Hematopoietic multipotent progenitor cell (in vitro differentiated cells): ENCODE measurements around the gene GPR84. TPM values are rescaled to one million over a fixed set of nuclear protein-coding genes. Genes with fewer than 3 reads are reported as not detected.

Source experiments
- DNase-seq, 3 donors: peaks; one replicate each; pipeline ENCODE4 v3.0.0-alpha.2; 2011 to 2015; ENCODE audit warnings: low read depth in 2 of 3, low spot score in 2 of 3
- total RNA-seq: library from RNA; depleted of rRNA; stranded (reverse); fragments of >200 nt; gene quantifications from one replicate; pipeline ENCODE4 v1.2.3, GENCODE V29; 2012

Gene GPR84
- total RNA-seq, 1 donor: 0.81 TPM

DNA sequence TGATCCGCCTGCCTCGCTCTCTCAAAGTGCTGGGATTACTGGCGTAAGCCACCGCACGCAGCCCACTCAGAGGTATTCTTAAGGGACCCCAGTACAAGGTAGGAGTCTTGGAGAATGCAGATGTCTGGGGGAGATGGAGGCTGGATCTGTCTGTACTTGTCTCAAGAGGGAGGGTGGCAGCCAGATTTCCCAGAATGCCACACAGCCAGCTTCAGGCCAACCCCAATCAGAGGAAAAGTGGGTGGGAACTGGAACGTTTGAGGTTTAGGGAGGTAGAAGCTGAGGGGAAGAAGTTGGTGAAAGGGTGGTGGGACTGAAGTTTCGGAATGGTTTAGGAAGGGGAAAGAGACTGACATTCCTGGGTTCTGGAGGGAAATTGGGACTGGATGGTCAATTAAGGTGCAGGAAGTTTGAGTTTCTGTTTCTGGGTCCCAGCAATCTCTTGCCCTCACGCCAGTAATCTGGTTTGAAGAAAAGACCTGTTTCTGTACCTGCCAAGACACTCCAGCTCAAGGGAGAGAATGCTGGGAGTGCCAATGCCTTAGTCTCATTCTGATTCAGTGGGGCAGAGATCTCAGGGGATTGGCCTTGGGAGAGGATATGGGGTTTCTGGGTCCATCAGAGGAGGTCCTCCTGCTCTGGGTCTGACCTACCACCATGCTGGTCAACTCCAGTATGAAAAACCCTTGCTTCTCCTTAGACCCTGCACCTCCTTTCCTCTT, 28.4 kb upstream of the GPR84 start:
- DNase-seq: no peak

DNA sequence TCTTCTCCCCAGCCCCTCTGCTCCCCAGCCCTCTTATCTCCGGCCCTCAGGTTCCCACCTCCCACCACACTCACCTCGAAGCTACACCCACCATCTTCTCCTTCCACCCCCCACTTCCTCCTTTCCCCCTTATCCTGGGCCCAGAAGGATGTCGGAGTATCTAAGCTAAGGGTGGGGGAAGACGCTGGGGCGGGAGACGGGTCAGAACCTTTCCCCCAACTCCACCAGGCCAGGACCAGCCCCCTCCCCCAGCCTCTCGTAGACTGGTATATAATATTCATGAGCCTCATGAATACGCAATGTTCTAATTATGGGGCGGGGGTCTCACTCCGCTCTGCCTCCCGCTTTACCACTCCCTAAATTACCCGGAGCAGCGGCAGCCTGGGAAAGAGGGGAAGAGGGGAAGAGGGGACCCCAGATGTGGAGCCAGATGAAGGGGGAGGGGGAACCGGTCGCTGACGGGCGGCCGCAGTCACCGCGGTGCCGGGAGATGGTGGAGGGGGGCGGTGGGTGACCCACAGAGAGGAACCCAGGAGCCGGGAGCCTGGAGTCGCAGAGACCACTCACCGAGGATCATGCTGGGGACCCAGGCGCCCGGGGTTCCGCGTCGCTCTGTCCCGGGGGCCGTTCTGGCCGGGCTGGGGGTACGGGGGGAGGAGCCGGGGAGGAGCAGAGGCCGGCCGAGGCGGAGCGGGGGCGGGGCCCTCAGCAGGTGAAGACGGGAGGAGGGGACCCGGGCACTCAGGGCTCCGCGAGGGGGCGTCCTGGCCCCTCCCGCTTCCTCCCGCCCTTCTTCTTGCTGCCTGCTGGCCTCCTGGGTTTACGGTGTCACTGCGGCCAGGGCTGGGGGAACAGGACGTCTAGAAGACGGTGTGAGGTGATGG, 26.6 kb upstream of the GPR84 start:
- DNase-seq: peak in 2 of 3 donors; percentile 66 to 79

- peak in 1 of 3 donors; percentile 36 for DNase-seq
Measured at GRCh38 chr12:54390176-54390667, 25.9 kb upstream of the GPR84 start.

DNA sequence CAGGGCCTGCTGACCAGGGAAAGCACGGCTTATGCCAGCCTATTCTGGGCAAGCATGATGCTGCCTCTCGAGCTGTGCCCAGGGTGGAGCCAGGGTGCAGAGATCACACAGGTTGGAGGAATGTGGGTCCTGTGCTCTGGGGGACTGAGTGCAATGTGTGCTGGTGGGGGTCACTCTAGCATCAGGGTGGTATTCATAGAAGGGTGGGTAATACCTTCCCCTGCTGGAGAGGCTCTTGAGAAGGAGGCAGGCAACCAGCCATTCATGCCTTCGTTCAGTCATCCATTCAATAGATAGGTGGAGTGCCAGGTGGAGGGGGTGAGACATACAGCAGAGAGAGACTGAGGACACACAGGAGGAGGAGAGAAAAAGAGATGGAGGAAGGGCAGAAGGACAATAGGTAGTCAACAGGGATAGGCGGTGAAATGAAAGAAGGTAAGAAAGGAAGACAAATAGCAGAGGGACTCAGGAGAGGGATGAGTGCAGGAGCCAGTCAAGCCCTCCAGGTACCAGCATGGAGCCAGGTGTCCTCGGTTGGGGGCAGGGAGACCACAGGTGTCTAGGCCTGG, 25.4 kb upstream of the GPR84 start:
- DNase-seq: no peak

DNA sequence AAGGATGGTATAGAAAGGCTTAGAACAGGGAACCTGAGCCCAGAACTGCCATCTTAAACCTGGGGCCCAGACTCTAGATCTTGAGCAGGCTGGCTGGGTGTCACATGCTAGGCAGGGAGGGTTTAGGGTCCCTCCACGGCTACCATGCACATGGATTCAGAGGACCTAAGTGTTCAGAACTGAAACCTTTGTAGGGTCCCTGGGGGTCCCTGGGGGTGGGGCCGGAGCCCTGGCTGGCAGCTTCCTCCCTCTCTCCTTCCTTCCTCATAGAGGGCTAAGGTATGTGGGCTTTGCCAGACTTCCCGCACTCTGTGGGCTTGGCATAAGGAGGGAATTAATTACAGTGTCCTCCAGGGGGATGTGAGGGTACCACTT, 24.8 kb upstream of the GPR84 start:
- DNase-seq: no peak

DNA sequence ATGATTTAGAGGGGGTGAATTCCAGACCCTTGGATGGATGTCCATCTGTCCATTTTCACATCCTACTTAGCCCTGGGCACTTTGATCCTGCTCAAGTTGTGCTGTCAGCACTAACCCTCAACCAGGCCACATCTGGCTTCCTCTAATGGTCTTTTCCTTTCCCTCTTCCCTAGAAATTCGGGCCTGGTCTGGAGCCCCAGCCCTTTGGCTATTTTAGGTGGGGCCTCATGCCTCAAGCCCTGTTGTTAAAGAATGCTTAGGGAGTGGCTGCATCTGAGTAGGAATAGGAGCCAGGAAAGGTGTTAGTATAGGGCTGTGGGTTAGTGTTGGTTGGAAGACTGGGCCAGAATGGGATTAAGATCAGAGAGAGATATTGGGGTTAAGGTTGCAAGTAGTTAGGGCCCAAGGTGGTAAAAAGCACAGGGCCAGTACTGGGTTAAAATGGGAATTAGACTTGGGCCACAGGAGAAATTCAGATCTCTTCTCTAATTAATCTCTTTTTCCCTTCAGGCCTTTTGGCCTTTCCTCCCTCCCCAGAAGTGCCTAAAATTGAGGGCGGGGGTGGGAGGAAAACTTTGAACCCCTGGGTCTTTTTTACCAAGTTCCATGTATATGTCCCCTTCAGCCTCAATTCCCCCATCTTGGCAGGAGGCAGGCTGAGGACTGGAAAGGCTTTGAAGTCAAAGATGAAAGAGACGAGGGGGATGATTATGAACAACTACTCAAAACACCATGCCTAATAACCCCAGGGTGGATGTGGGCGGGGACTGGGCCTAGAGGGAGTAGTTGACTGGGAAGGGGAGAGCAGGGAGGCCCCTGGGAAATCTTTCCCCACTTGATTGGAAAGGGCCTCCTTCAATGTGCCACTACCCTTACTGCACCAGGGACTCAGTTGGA, 24.2 kb upstream of the GPR84 start:
- DNase-seq: no peak

- no peak for DNase-seq
Measured at GRCh38 chr12:54387114-54387467, 22.8 kb upstream of the GPR84 start.

- no peak for DNase-seq
Measured at GRCh38 chr12:54386403-54387113, 22.3 kb upstream of the GPR84 start.

GRCh38 chr12:54385251-54385914, 21.1 kb upstream of the GPR84 start:
- DNase-seq: no peak

- DNase-seq: peak in 1 of 3 donors; percentile 63
Measured at GRCh38 chr12:54384591-54385041, 20.3 kb upstream of the GPR84 start, which contains the start of gene ZNF385A. Gene ZNF385A (minus strand): TSS chr12:54384733. CDS start chr12:54384514, 219 bp downstream.

GRCh38 chr12:54383041-54383609, 18.8 kb upstream of the GPR84 start:
- DNase-seq: peak in 2 of 3 donors; percentile 55 to 60

DNA sequence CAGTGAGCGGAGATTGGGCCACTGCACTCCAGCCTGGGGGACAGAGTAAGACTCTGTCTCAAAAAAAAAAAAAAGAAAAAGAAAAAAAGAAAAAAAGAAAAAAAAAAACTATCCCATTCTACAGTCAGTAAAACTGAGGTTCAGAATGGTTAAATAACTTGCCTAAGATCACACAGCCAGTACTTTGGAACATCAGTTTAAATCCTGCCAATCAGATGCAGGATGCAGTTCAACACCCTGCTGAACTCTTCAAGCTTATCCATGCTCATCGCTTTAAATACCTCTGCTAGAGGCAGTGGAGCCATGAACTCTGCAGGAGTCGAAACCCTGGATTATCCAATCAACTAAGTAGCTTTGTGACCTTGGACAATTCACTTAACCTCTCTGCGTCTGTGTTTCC, 16.9 kb upstream of the GPR84 start:
- DNase-seq: no peak

DNA sequence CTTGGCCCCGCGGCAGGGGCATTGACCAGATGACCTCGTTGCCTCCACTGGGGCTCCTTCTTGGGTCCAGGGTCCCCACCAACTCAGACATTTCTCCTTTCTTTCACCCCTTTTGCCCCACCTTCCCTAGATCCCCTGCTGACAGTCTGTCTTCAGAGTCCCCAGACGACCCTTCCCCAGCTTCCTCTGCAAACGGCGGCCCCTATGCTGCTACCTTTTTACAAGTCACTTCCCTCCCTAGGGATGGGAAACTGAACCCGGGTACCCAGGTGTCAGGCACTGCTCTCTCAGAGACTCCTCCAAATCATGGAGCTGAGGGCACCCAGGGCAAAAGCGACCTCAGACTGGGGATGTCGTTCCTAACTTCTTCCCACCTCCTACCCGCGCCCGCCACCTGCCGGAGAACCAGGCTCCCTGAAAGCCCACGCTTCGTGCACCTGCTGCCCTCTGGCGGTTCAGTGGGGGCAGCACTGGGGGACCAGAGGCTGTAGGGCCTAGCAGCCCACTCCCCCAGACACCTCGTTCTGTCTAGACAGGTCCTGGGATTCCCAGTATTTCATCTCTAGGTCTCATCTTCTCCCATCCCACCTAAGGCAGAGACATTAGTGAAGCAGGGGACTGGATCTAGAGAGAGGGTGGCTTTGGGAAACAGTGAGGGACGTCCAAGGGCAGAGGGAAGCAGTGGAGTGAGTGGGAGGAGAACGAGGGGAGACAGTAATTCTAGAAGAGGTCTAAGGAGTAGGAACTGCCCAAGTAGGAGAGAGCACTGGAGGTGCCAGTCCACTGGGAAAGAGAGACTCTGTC, 15.3 kb upstream of the GPR84 start:
- DNase-seq: peak; percentile 67 to 93 (median 81)

GRCh38 chr12:54378796-54379397, 14.6 kb upstream of the GPR84 start:
- DNase-seq: no peak

- DNase-seq: no peak
Measured at GRCh38 chr12:54377797-54378515, 13.7 kb upstream of the GPR84 start.

- DNase-seq: no peak
Measured at GRCh38 chr12:54377007-54377406, 12.7 kb upstream of the GPR84 start.

DNA sequence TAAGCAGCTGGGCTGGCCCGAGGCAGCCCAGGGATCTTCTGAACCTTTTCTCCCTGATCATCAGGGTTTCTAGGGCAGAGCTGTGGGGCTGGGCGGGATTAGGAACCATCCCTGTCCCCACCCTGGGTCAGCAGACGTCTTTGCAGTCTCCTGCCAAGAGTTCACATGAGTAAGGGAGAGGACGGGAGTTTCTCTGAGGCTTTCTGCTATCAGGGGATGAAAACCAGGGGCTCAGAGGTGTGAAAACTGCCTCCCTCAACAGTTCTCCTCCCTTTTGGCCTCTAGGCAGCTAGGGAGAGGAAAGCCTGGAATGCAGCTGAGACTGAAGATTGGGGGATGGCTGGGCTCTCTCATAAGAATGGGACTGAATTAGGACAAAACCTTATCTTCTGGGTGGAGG, 12.3 kb upstream of the GPR84 start:
- DNase-seq: no peak
